SHP77 (cell line): ENCODE data around the gene TMEM243.

Experiments
- DNase-seq, 2 experiments: peaks; one replicate each; lab custom pipeline; 2025; lab: John Stamatoyannopoulos, UW

Gene TMEM243

DNA sequence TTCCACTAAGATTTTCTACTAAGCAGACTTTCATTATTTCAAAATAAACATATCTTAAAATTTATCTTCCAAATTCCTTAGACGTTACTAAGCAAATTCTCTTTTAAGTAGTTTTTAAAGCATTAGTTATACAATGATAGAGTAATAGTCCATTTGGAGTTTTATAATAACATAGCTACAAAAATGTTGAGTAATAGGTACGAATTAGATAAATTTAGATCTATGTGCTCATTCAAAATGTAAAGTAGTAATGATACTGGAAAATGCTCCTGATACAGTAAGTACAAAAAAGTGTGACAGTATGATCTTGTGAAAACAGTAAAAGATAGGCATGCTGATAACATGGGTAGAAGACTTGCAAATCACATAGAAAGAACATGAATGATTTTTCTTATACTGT is 62.8 kb downstream of the TMEM243 start:
- no peak for DNase-seq

DNA sequence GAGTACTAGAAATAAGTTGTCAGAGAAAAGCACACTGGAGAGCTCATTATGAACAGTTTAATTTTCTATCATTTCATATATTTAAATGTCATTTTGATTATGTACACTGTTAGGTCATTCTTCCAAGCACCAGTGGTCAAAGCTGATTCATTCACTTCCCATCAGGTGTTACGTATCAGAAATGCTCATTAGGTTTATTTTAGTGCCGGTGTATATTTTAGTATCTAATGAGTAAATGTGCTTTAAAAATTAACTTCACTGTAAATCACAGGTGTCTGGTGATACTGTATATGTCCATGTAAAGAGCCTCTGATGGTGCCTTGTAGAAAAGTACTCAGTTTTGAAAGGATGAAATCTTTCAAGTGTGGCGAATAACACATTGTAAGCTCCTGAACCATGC is 63.7 kb downstream of the TMEM243 start:
- DNase-seq, result no peak

DNA sequence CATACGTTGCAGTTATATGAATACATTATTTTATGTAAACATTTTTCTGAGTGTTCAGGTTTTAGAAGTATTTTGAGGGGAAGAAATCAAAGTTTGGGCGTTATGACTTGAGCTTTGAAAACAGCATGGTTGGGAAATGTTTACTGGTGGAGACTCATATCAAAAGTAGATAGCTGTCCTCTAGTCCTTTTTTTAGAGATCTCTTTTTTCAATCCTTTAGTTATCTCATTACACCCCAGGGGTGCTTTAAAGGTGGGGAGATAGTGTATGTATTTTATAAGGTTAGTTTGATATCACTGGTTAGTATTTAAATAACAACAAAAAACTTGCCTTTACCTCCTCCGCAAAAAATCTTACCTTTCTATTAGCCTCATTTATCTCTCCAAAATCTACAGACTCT is 65.0 kb downstream of the TMEM243 start:
- DNase-seq, result no peak

DNA sequence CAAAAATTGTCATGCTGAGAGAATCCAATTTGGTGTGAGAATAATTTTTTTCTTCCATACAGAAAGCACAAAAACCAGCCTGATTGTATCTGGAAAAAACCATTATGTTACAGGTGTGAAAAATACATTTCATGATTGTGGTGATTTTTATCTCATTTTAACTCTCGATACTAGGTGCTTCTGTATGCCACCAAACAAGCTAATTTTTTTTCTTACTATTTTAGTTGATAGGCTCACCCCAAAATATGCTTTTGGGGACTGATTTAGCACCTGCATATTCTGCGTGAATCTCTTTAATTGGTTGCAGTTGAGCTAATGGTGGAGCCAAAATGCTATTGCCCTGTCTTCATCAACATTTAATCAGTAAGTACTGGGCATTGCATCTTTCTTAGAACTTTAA is 65.4 kb downstream of the TMEM243 start:
- DNase-seq, result no peak

DNA sequence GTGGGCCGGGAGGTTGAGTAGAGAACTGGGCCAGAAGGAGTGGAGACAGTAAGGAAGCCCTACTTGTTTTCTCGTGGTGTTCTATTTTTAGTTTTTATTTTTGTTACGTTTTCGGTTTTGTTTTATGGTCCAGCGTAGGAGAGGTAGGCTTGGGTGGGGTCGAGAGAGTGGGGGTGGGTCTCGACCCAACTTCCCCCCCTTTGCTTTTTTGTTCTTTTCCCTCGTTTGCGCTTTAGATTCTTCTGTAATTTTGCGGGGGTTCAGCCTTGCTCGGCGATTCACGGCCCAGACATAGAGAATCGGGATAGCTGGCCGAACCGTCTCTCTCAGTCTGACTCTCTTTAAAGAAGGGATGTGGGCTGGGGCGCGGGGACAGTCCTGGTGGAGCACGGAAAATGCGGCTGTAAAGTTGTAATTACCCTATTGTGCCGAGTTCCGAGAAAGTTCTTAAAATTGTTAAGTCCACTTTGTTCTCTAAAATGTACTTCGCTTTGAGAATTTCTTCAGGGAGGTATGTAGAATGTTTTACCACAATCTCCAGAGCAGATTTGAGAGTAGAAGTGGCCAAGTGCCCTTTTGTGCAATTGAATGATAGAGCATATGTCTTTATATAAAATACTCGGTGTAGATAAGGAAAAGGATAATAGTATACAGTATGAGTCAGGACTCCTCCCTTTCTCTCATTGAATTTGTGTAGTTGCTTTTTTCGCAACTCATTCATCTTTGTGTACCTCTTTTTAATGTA is 66.5 kb downstream of the TMEM243 start:
- DNase-seq, result no peak

DNA sequence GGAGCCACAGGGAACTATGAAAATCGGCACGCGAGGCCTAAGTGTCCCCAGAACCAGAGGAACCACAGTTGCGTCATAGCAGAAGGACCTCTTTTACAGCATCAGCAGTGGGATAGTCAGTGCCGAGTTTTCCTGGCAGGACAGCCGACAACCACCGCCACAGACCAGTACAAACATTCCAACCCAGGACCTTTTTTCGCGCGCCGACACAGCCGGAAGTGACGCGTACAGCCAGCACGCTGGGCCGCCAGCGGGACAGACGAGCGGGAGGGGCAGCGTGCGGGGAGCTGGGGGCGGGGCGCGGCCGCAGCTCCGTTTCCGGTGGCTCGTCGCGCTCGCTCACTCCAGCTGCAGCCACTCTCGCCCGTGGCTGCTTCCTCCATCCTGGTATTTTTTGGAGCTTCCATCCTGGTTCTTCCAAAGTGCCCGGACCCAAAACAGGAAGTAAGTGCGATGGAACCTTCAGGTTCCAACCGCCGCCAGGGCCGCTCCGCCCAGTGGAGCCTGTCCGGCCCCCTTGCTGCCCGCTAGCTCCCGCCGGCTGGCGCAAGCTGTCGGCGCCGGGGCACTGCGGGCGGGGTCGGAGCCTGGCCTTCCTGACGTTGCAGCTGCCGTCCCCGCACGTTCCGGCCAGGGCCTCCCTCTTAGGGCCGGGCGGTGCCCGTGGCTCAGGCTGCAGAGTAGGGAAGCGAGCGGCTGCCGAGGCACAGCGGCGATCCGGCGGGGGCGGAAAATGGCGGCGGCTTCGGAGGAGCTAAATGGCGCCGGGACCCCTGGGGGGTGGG is 67.2 kb downstream of the TMEM243 start, which contains the start of gene DMTF1:
Gene DMTF1, plus strand, starts transcription at position 342 of the 785 bp plus-strand sequence. CDS start 12,489 bp downstream, outside the sequence.
- peak; percentile 88 to 90 for DNase-seq

DNA sequence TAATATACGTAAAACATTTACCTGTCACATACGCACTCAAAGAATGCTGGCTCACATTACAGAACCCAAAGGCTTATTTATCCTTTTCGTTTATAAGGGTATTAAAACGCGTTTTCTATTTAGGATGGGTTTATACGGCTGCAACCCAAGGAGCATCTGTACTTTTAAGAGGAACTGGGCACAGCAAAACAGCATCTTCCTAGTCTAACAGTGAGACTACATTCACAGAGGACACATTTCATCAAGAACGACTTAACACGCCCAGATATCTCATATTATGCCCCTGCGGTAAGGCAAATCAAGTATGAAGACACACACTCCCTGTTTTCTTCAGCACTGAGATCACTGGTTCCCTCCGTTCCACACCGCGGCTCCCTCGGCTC is 67.8 kb downstream of the TMEM243 start:
- DNase-seq, result peak in 1 of 2 experiments; percentile 42

DNA sequence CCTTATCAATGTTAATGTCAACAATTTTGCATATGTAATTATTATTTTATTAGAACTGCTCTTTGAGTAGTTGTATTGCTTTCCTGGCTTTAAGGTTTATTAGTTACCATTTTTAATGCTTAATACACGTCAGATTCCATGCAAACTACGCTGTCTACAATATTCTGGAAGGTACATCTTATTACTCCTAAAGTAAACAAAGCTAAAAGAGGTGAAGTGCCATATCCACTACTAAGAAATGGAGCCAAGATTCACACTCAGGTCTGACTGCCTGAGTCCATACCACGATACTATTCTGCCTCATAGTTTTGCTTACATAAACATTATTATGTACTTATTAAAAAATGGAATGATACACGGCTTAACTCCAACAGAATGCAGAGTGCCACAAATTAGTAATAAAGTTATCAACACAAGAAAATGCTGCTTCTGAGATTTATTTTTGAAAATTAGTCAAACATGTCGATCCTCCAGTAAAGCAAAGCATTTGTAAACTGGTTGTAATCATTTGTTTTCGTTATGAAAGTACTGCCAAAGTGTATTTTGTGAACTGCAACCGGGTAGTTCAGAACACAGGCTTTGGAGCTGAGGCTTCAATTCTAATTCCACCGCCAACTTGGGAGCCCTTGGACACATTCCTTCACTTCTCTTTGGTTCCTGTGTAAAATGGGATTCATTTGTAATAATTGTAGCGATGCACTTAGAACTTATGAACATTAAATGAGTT is 68.4 kb downstream of the TMEM243 start:
- no peak for DNase-seq

DNA sequence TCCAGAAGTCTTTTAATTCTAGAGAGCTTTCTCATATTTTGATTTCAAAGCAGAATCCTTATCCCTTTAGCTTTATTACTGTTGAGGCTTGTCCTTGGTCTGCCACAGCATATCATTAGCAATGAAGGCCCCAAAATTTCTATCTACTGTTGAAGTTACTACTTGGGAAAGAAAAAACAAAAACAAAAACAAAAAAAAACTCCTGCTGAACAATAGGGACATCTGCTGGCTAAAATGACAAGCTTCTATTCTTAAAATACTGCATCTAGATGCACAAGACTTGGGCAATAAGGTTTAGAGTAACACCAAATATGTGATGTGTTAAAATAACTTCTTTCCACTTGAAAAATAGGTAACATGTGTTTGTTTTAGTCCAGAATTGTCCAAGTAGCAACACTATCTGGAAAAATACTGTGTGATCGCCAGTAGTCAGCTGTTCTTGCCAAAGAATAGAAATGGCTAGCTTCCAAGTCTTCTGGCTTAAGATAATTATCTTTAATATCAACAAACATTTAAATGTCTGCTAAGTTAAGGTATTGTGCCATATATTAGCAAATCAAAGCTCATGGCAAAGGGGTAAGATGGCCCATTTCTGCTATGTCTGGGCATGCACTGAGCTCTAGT is 71.1 kb downstream of the TMEM243 start:
- no peak for DNase-seq

DNA sequence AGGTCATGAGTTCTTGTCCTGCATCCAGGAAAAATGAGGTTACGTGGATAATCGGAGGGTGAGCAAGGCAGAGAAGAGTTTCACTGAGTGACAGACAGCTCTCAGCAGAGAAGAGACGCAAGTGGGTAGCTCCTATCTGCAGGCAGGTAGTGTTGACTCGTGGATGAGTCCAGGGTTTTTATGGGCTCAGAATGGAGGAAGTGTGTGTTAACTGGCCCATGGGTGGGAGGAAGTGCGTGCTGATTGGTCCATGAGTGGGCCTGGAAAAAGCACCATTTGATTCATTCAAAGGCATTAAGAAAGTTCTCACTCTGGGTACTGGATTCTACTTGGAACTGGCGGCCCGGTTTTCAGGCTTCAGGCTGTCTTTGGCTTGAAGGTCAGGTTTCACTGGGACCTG is 72.0 kb downstream of the TMEM243 start:
- peak; percentile 81 to 88 for DNase-seq

DNA sequence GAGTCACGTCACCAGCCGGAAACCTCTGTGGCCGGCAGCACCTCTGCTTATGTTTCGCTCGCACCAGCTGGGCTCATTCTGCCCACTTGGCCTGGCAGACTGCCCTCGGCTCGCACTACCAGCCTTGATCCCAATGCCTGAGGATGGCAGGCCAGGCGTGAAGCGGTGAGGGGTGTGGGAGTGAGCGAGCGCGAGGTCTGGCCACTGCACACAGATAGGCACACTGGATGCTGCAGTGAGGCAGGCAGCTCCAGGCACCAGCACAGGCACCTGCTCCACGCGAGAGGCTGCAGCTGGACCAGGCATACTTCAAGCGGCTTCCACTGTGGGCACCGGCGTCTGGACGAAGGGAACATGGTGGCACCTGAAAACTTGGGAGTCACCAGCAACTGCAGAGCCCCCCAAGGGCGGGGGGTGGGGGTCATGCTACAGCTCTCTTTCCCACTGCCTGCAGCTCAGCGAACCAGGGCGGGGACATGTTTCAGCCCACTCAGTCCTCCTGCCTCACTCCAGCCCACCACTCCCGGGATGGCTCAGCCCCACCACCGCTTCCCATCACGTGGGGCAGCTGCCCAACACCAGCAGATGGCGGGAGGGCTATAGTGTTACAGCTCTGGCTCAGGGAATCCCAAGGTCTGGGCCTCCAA is 72.7 kb downstream of the TMEM243 start:
- peak; percentile 56 to 65 for DNase-seq
